Activated CD4-positive, alpha-beta T cell treated with anti-CD3 and anti-CD28 coated beads, Interleukin-10, Interleukin-2, amounts not matched to agents 100 ng/mL and 50 ng/mL, durations not matched to agents 16 hours and 8 hours (primary cell): ENCODE data around the gene MYOCD.
"Not testable (repeated sequence)": the region's sequence is repeated elsewhere in the genome, so short reads cannot be mapped to it uniquely, and the experiment has no call there.

Experiments
- DNase-seq: peaks from one replicate; pipeline ENCODE4 v3.0.0-alpha.2; 2020

Gene MYOCD, protein sequence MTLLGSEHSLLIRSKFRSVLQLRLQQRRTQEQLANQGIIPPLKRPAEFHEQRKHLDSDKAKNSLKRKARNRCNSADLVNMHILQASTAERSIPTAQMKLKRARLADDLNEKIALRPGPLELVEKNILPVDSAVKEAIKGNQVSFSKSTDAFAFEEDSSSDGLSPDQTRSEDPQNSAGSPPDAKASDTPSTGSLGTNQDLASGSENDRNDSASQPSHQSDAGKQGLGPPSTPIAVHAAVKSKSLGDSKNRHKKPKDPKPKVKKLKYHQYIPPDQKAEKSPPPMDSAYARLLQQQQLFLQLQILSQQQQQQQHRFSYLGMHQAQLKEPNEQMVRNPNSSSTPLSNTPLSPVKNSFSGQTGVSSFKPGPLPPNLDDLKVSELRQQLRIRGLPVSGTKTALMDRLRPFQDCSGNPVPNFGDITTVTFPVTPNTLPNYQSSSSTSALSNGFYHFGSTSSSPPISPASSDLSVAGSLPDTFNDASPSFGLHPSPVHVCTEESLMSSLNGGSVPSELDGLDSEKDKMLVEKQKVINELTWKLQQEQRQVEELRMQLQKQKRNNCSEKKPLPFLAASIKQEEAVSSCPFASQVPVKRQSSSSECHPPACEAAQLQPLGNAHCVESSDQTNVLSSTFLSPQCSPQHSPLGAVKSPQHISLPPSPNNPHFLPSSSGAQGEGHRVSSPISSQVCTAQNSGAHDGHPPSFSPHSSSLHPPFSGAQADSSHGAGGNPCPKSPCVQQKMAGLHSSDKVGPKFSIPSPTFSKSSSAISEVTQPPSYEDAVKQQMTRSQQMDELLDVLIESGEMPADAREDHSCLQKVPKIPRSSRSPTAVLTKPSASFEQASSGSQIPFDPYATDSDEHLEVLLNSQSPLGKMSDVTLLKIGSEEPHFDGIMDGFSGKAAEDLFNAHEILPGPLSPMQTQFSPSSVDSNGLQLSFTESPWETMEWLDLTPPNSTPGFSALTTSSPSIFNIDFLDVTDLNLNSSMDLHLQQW

GRCh38 chr17:12665263-12666210 lies at the start of gene MYOCD:
Gene MYOCD (plus strand): TSS chr17:12665890. CDS start chr17:12666189, 299 bp downstream.
- DNase-seq: no peak

- no peak for DNase-seq
These were observed 49.5 kb upstream of the MYOCD start for GRCh38 chr17:12616161-12616560.

DNA sequence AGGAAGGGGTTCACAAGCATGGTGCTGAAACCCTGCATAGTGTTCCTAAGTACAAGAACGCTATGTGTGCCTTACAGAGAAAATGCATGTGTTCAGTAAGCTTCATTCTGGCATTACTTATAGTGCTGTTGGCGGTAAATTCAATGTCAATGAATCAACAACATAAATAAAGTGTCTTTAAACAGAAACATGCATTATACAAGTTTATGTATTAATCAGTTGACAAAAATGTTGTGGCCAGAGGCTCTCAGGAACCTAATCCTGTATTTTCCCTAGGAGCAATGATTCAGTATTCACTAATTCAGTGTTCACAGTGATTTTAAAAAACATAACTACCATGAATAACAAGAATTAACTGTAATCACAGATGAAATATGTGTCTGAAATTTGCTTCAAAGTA lies 47.1 kb upstream of the MYOCD start:
- DNase-seq: no peak

GRCh38 chr17:12619459-12620199 lies 46.1 kb upstream of the MYOCD start:
- DNase-seq: no peak

DNA sequence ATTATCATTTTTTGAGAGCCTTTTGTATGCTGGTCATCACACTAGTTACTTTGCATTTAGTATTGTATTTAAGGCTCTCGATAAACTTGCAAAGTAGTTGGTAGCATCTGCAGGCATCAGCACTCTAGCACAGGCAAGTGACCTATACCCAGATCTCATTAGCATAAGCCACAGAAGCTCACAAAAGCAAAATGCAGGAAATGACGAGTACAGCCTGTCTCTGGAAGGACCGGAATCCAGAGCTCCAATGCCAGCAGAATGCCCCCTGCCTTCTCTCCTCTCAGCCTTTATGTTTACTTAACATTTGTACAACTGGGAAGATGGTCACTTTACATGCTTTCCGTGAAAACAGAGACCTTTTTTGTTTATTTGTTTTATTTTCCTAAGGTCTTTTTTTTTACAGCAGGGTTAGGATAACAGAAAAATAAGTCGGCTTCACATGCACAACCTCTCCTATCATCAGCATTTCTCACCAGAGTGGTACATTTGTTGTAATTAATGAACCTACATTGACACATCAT lies 45.4 kb upstream of the MYOCD start:
- no peak for DNase-seq

- no peak for DNase-seq
These were observed 43.0 kb upstream of the MYOCD start for GRCh38 chr17:12622726-12623125.

GRCh38 chr17:12623220-12623848 lies 42.4 kb upstream of the MYOCD start:
- no peak for DNase-seq

GRCh38 chr17:12624211-12624610 lies 41.5 kb upstream of the MYOCD start:
- no peak for DNase-seq

- no peak for DNase-seq
These were observed 40.6 kb upstream of the MYOCD start for GRCh38 chr17:12625092-12625491.

- DNase-seq: no peak
These were observed 38.5 kb upstream of the MYOCD start for GRCh38 chr17:12627177-12627629.

DNA sequence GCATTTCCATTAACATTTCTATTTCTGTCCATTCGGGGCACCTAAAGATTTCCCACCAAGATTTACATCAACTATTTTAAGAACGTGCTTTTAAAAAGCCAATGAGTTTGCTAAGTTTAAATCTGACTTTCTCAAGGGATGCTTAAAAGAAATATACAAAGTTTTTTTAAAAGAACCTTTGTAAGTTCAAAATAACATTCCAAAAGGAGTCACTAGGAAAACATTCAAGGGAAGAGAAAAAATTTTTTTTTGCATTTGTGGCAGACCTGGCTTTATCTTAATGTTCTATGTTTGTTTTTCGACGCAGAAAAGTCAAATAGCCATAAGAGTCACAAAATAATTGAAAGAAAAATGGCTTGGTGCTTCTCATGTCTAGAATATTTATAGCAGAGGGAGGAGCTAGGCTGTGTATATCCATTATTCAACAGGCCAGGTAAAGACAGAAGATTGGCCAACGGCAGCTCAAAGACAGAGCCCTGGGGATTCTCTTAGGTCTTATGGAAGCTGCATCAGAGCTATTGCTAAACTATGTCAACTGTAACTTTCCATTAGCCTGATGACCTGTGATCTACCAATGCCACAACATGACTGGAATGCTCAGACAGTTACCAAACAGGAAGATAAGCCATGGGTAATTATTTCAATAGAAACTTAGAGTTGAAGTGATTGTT lies 37.8 kb upstream of the MYOCD start:
- no peak for DNase-seq

GRCh38 chr17:12631076-12631475 lies 34.6 kb upstream of the MYOCD start:
- DNase-seq: no peak

DNA sequence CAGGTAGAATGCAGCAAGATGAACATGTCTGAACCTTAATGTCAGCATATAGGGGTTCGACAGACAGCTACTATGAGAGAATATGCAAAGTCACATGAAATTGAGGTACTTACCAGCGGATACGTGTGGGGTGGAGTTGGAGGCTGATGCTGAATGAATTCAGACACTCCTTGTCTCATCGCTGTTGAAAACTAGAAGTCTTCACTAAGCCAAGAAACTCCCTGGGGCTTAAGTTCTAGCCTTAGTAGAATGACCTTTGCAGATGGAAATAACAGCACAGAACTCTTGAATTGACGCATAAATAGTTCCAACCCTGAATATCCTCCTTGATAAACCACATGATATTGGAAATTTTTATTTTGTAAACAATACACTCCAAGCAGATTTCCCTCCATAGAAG lies 32.9 kb upstream of the MYOCD start:
- no peak for DNase-seq

- no peak for DNase-seq
These were observed 30.8 kb upstream of the MYOCD start for GRCh38 chr17:12634789-12635414.

DNA sequence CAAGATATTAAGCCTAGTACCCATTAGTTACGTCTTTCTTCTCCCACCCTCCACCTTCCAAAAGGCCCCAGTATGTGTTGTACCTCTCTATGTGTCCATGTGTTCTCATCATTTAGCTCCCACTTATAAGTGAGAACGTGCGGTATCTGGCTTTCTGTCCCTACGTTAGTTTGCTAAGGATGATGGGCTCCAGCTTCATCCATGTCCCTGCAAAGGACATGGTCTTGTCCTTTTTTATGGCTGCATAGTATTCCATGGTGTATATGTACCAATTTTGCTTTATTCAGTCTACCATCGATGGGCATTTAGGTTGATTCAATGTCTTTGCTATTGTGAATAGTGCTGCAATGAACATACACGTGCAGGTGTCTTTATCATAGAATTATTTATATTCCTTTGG lies 29.7 kb upstream of the MYOCD start:
- DNase-seq: not testable (repeated sequence)

- no peak for DNase-seq
These were observed 28.7 kb upstream of the MYOCD start for GRCh38 chr17:12637015-12637414.

DNA sequence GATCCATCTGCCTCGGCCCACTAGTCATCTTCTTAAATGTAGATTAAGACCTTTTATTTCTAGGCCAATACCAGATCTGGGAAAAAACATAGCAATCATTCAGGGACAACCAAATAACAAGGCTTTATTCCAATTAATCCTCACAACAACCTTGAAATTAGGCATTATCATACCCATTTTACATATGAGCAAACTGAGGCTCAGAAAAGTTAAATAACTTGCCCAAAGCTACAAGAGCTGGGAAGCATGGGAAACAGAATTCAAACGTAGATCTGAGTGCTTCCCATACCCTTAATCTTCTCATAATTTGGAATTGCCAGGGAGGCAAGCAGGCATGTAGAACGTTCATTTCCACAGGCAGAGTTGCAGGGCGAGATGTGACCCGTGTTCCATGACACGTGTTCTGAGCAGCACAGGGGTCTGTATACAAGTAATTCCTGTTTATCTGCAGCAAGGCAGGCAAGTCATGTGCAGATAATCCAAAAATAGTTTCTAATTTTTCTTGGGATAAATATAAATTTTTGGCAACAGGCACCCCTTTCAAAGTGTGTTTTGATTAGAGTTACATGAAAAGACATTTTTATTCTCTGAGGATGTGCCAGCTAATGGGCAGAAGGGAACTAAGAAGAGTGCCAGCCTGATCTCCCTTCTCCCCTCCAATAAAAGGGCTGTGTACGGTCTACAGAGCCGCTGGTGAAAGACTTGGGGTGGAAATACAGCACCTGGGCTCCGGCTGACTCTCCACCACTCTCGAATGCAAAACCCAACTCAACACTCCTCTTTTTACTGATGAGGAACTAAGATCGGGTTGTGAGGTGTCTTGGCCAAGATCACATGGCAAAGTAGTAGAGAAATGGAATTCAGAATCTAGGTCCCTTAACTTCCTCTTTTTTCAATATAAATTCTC lies 27.7 kb upstream of the MYOCD start:
- no peak for DNase-seq

DNA sequence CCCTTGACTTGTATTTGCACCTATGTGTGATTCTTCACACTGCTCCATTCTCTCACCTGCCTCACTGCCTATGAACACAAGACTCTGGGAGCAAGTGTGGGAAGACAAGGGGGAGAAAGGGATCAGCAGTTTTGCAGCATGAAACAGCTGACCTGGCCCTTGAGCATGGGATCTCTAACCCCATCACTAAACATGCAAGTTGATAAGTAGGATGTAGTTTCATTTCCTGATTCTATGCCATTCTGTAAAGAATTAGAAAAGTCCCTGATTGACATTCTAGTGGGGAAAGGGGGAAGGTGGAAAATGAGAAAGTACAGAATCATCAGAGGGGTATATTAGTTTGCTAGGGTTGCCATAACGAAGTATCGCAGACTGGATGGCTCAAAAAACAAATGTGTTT lies 25.3 kb upstream of the MYOCD start:
- no peak for DNase-seq

DNA sequence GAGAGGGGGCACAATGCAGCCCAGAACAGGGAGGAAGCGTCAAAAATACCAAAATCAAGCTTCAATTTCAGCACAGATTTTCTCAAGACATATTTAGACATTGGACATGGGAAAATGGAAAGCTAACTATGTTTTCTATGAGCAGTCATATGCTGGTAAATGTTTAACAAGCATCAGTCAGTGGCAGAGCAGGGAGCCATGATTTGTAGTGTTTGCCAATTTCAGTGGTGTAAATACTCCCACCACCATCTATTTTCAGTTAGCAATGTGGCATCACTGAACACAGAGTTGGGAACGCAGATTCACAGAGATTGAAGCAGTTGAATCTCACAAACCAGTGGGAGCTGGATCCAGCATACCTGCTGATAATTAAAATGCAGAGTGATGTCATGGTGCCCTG lies 24.6 kb upstream of the MYOCD start:
- no peak for DNase-seq
